ENCODE measurements around the gene LPA.

DNA sequence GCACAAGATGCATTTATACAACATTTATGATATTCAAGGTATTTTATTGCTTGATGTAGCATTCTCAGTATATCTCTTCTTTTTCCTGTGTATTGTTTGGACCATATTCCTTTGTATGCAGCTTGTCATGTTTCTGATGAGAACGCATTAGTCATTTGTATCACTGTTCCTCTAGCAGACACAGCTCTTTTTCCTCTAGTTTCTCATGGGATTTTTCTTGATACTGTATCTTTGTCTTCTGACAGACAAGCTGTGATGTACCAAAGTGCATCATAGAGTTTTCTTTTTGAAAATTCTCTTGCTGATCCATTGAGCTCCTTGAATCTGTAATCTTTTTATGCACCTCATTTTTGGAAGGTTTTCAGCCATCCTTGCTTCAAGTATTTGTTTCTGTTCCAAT, 175.0 kb downstream of the LPA start:
- TF ChIP-seq CSDC2 (CRISPR knock-in tag; IDR thresholded peaks at IDR 0.05) = no peak
- TF ChIP-seq ZFP3 (CRISPR knock-in tag; IDR thresholded peaks at IDR 0.05) = no peak
- no peak for TF ChIP-seq ZFP30 (CRISPR knock-in tag; IDR thresholded peaks at IDR 0.05)
- TF ChIP-seq, protein P1, sequence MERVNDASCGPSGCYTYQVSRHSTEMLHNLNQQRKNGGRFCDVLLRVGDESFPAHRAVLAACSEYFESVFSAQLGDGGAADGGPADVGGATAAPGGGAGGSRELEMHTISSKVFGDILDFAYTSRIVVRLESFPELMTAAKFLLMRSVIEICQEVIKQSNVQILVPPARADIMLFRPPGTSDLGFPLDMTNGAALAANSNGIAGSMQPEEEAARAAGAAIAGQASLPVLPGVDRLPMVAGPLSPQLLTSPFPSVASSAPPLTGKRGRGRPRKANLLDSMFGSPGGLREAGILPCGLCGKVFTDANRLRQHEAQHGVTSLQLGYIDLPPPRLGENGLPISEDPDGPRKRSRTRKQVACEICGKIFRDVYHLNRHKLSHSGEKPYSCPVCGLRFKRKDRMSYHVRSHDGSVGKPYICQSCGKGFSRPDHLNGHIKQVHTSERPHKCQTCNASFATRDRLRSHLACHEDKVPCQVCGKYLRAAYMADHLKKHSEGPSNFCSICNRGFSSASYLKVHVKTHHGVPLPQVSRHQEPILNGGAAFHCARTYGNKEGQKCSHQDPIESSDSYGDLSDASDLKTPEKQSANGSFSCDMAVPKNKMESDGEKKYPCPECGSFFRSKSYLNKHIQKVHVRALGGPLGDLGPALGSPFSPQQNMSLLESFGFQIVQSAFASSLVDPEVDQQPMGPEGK (CRISPR knock-in tag; IDR thresholded peaks at IDR 0.05; ENCODE audit: borderline replicate concordance) = no peak
